ENCODE results near the gene TACC3. TPM values are rescaled to one million over a fixed set of nuclear protein-coding genes. Genes with fewer than 3 reads are reported as not detected.

TACC3 gene
- total and polyA plus RNA-seq, 2 of the 8 experiments (the other 6 are each of a cell fraction or from before 2014, with no cell fraction given): 73.8 to 148 TPM

- peaks cover 11 to 17% (median 13%) of the 10 kb centered on the region in 4 experiments for H3K27me3 ChIP-seq (replicated peaks in 1 of 4; ENCODE audit: control insufficient read depth in 3 of 4, extremely low read depth in 1 of 4, insufficient read depth in 3 of 4, low read length in 3 of 4)
- H4K8ac ChIP-seq (ENCODE audit: extremely low read depth, insufficient read depth, low read length): peak within 1 kb of the TSS; percentile 93
- H3K4me3 ChIP-seq (ENCODE audit: extremely low read depth in 1 of 4, insufficient read depth in 2 of 4, low read depth in 3 of 4, low read length in 4 of 4): peak within 1 kb of the TSS; percentile 40 to 67 (median 48)
- no peak within 1 kb of the TSS for H3K27ac ChIP-seq (ENCODE audit: low read depth, low read length)
- ChIA-PET POLR2A (ENCODE audit: partially characterized antibody) (interaction anchor here (1.0 kb wide), 1 partner anchor 13 kb away, joined by 3 read pairs; no protein-coding TSS in a partner anchor), CTCF (ENCODE audit: partially characterized antibody) (interaction anchor here (0.6 to 4.3 kb wide), 3 partner anchors 10 to 134 kb away, joined by 3 to 30 read pairs (median 3); no protein-coding TSS in a partner anchor)
- H3K79me2 ChIP-seq (ENCODE audit: control insufficient read depth in 1 of 2, insufficient read depth in 2 of 2, low read length in 2 of 2): no peaks in the 10 kb centered on the region
- H3K4me1 ChIP-seq (replicated peaks in 1 of 4; ENCODE audit: control insufficient read depth in 3 of 4, insufficient read depth in 4 of 4, low read length in 3 of 4): peaks cover 3 to 6% (median 4%) of the 10 kb centered on the region in 4 experiments; a peak in 6 of 7 replicates
- H2BK15ac ChIP-seq (ENCODE audit: low read length): no peak within 1 kb of the TSS
- H2BK12ac ChIP-seq (ENCODE audit: low read depth, low read length): no peak within 1 kb of the TSS; the same call in 1 of the 2 replicates
- H2BK120ac ChIP-seq (replicated peaks; ENCODE audit: low read depth, low read length): no peak within 1 kb of the TSS
- H2AK5ac ChIP-seq (ENCODE audit: low read depth, low read length): no peak within 1 kb of the TSS
- H3K14ac ChIP-seq (ENCODE audit: insufficient read length): no peak within 1 kb of the TSS
- H4K20me1 ChIP-seq (replicated peaks in 1 of 2; ENCODE audit: control insufficient read depth in 1 of 2, insufficient read depth in 2 of 2, low read length in 2 of 2): peaks cover 0 to 5% of the 10 kb centered on the region in 2 experiments
- H3K18ac ChIP-seq (ENCODE audit: extremely low read depth, low read length): peak within 1 kb of the TSS; percentile 48; the same call in 1 of the 2 replicates
- H3K56ac ChIP-seq (replicated peaks; ENCODE audit: insufficient read length, low read depth, low read length): no peak within 1 kb of the TSS
- H4K5ac ChIP-seq (ENCODE audit: insufficient read length, low read depth, low read length): no peak within 1 kb of the TSS
- H3K79me1 ChIP-seq (ENCODE audit: low read depth, low read length): no peaks in the 10 kb centered on the region
- H3K9me3 ChIP-seq (ENCODE audit: insufficient read depth in 2 of 2, low read depth in 1 of 2, low read length in 1 of 2): no peaks in the 10 kb centered on the region
- H3K9ac ChIP-seq (replicated peaks in 1 of 4; ENCODE audit: extremely low read depth in 1 of 4, low read depth in 3 of 4, low read length in 3 of 4): peak within 1 kb of the TSS in 2 of 4 experiments; percentile 13 to 27; a peak in 4 of 7 replicates
- H3K4ac ChIP-seq (replicated peaks; ENCODE audit: insufficient read length, low read depth, low read length): no peak within 1 kb of the TSS
- H3K36me3 ChIP-seq (ENCODE audit: control insufficient read depth in 2 of 4, insufficient read depth in 4 of 4, low read length in 3 of 4): no peaks in the 10 kb centered on the region
- WGBS, 2 experiments (ENCODE audit: extremely low coverage in 1 of 2, insufficient coverage in 1 of 2, insufficient read length in 1 of 2, insufficient replicate concordance in 2 of 2, low coverage in 1 of 2, low lambda C conversion rate in 2 of 2, missing lambda C conversion rate in 1 of 2): 9% methylated on average over 57 of the region's 118 CpGs; no CpG with 5 or more reads in 1 of the 2 experiments
- no peak within 1 kb of the TSS for H3K23ac ChIP-seq (ENCODE audit: insufficient read length)
- H3K23me2 ChIP-seq (ENCODE audit: low read depth, low read length): peaks cover 6% of the 10 kb centered on the region; the same call in 1 of the 2 replicates
- peak in 1 of 2 experiments; percentile 38 for DNase-seq (ENCODE audit: low read depth in 1 of 2, low spot score in 2 of 2)
- peak within 1 kb of the TSS; percentile 84; the same call in 1 of the 2 replicates for H2AFZ ChIP-seq (ENCODE audit: low read length)
- FAIRE-seq: no peak
- H2BK20ac ChIP-seq (ENCODE audit: low read length): no peak within 1 kb of the TSS
- H4K91ac ChIP-seq (replicated peaks; ENCODE audit: insufficient read length, low read length): peak within 1 kb of the TSS; percentile 85
- H2BK5ac ChIP-seq (ENCODE audit: low read depth, low read length): no peak within 1 kb of the TSS
- H3K4me2 ChIP-seq (ENCODE audit: insufficient read depth in 1 of 2, low read depth in 2 of 2, low read length in 2 of 2): peak within 1 kb of the TSS; percentile 70 to 81
- peak; percentile 61 for TF ChIP-seq EZH2 (IDR thresholded peaks at IDR 0.05; ENCODE audit: low read depth, low read length, severe bottlenecking)
- TF ChIP-seq GABPA (IDR thresholded peaks at IDR 0.05; ENCODE audit: borderline replicate concordance, insufficient read depth, low read length): 0 out of 2 replicates have a peak, but pooled peaks have one; percentile 24
- peak; percentile 19; the same call in 1 of the 2 replicates for TF ChIP-seq BACH1 (IDR thresholded peaks at IDR 0.05; ENCODE audit: low read length)
- peak; percentile 40 for TF ChIP-seq PHF8 (conservative IDR thresholded peaks at IDR 0.05; ENCODE audit: low read depth, low read length)
- TF ChIP-seq MAX (IDR thresholded peaks at IDR 0.05): peak; percentile 83
- TF ChIP-seq BCL11A (IDR thresholded peaks at IDR 0.05; ENCODE audit: low read depth in 2 of 2, low read length in 2 of 2): no peak
- no peak for TF ChIP-seq POU5F1 (IDR thresholded peaks at IDR 0.05; ENCODE audit: low read depth, low read length)
- TF ChIP-seq NRF1 (IDR thresholded peaks at IDR 0.05; ENCODE audit: low read depth, low read length): no peak
- TF ChIP-seq TBP (IDR thresholded peaks at IDR 0.05; ENCODE audit: low read depth, low read length): peak; percentile 30; the same call in 1 of the 2 replicates
- TF ChIP-seq TAF1 (IDR thresholded peaks at IDR 0.05; ENCODE audit: low read depth, low read length): 0 out of 2 replicates have a peak, but pooled peaks have one; percentile 6
Measured at GRCh38 chr4:1683736-1684505, 37.4 kb upstream of the TACC3 start, which contains the start of gene FAM53A. TSS of gene FAM53A (minus strand) at chr4:1684313. CDS start at chr4:1668741, 15,572 bp downstream.
